Measurements from ENCODE around the gene PPP2R5D. TPM values are rescaled to one million over a fixed set of nuclear protein-coding genes. Genes with fewer than 3 reads are reported as not detected.
"Not testable (repeated sequence)": the region's sequence is repeated elsewhere in the genome, so short reads cannot be mapped to it uniquely, and the experiment has no call there.

The PPP2R5D gene
- total RNA-seq: 14.8 TPM

DNA sequence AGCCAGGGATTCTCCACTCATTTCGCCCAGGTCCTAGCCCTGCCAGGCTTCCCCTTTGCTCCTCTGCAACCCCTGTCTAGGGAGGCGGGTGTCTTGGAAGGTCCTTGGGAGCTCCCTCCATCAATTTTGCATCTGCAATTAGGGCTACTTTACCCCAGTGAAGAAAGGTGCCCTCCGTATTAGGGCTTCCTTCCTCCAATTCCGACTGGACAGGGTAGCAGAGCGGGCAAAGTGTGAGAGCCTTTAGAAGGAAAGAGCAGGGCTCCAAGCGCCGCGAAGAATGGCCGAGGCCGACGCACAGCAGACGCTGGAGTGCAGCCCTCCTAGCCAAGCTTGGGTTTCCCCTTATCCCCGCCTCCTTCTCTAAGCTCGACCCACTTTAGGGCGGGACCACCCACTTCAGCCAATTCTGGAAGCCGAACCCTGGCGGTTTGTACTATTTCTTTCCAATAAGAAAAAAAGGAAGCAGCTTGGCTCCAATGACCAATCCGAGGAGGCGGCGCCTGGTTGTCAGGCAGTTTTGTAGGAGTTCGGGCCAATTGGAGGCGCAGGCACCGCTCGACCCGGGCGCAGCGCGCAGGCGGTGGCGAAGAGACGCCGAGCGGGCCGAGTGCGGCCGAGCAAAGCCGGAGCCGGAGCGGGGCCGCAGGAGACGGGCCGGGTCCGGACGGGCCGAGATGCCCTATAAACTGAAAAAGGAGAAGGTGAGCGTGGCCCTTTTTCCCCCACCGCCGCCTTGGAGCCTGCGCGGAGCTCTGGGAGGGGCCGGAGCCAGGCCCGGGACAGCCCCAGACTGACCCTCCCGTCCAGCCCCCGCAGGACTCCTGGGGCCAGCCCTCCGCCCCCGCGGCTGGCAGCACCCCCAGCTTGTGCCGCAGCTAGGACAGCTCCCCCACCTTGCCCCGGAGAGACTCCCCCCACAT, at the start of gene PPP2R5D:
TSS of gene PPP2R5D (plus strand) at position 570 of the 923 bp plus-strand sequence. CDS start at position 678, 108 bp downstream.
- ATAC-seq (peak; percentile 93), DNase-seq (ENCODE audit: low spot score) (peak; percentile 98)

DNA sequence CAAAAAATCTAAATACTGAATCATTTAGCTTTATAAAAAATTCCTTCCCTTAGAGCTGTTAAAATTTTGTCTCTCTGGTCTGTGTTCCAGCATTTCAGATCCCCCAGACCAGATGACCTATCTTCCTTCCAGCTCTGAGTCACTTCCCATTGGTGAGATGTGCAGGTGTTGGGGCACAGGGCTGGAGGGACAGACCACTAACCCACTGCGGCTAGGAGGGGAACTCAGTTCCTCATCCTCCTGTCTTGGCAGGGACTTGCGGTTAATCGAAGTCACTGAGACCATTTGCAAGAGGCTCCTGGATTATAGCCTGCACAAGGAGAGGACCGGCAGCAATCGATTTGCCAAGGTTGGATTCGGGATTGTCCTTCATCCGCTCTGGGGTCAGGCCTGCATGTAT, 49.0 kb upstream of the PPP2R5D start:
- no peak for DNase-seq (ENCODE audit: low spot score)
- ATAC-seq: no peak

DNA sequence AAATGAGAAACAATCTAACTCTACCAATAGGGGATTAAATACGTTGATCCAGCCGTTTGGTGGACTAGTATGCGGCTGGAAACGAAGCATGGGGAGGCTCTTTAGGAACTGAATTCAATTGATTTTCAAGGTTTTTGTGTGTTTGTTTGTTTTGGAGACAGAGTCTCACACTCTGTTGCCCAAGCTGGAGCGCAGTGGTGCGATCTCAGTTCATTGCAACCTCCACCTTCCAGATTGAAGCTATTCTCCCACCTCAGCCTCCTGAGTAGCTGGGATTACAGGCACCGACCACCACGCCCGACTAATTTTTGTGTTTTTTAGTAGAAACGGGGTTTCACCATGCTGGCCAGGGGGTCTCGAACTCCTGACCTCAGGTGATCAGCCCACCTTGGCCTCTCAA, 48.0 kb upstream of the PPP2R5D start:
- peak; percentile 2 for ATAC-seq
- DNase-seq (ENCODE audit: low spot score): no peak

DNA sequence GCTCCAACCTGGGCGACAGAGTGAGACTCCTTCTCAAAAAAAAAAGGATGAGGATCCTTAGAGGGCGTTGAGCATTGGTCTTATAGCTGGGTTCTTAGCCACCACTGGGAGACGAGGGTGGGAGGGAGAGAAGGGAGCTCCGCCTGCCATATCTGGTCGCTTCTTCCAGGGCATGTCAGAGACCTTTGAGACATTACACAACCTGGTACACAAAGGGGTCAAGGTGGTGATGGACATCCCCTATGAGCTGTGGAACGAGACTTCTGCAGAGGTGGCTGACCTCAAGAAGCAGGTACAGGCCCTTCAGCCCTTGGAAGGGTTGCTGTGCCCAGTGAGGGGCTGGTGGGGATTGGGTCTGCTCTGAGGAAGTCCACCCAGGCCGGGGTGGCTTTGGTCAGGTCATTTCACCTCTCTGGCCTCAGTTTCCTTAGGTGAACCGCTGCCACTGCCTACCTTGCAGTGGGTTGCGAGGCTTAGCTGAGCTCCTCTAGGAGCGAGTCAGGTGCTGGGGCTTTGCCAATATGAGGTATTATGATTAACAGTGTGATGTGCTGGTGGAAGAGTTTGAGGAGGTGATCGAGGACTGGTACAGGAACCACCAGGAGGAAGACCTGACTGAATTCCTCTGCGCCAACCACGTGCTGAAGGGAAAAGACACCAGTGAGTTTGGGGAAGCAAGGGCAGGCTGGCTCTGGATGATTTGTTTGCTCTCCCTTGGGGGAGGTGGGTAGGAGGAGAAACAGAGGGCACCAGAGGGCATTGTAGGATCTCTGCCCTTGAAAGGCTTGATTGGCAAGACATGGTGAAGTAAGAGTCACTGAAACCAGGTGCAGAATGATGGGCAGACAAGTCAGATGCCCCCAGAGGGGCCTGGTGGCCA, 46.6 kb upstream of the PPP2R5D start:
- DNase-seq (ENCODE audit: low spot score): peak; percentile 81
- peak; percentile 58 for ATAC-seq

DNA sequence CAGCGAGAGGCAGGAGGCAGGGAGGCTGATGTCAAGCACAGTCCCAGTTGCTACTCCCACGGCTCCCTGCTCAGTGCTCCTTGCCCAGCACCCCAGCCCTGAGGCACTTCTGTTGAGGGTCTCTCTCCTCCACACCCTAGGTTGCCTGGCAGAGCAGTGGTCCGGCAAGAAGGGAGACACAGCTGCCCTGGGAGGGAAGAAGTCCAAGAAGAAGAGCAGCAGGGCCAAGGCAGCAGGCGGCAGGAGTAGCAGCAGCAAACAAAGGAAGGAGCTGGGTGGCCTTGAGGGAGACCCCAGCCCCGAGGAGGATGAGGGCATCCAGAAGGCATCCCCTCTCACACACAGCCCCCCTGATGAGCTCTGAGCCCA, 46.0 kb upstream of the PPP2R5D start:
- DNase-seq (ENCODE audit: low spot score): no peak
- ATAC-seq: no peak

DNA sequence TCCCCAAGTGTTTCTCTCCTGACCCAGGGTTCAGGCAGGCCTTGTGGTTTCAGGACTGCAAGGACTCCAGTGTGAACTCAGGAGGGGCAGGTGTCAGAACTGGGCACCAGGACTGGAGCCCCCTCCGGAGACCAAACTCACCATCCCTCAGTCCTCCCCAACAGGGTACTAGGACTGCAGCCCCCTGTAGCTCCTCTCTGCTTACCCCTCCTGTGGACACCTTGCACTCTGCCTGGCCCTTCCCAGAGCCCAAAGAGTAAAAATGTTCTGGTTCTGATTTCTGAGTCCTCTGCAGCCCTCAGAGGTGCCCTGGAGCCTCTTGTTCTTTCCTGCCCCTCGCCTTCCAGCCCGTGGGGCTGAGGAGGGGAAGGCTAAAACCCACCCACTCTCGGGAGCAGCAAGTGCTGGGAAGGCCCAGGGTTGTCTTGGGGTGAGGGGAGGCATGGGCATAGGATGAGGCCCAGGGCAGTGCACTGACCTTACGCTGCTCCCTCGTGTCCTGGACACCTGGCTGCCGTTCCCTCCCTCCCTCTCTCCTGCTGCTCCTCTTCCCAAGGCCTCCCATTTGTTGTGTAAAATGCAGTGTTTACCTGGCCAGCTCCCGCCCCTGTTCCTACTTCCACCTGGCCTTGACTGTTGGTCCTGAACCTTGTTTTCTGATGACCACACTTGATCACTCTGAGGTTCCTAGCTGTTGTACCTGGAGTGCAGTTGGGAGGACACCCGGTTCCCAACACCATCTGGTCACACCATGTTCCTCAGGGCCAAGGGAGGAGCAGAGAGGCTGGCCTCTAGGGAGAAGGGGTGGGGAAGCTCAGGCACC, 45.2 kb upstream of the PPP2R5D start:
- DNase-seq (ENCODE audit: low spot score) (peak; percentile 95), ATAC-seq (peak; percentile 78)

DNA sequence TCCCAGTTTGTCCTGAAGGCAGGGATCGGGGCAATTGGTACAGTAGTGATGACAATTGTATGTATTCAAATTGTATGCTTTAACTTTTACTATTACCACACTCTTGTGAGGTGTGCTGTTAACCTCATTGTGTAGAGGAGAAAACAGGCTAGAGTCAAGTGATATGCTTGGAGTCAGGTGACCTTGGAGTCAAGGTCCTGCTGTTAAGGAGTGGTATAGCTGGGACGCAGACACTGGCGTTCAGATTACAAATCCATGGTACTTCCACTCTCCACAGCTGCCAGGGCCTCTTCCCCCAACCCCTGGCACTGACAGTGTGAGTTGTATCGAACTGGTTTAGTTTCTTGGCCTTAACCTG, 44.6 kb upstream of the PPP2R5D start:
- ATAC-seq (peak; percentile 3), DNase-seq (ENCODE audit: low spot score) (no peak)

DNA sequence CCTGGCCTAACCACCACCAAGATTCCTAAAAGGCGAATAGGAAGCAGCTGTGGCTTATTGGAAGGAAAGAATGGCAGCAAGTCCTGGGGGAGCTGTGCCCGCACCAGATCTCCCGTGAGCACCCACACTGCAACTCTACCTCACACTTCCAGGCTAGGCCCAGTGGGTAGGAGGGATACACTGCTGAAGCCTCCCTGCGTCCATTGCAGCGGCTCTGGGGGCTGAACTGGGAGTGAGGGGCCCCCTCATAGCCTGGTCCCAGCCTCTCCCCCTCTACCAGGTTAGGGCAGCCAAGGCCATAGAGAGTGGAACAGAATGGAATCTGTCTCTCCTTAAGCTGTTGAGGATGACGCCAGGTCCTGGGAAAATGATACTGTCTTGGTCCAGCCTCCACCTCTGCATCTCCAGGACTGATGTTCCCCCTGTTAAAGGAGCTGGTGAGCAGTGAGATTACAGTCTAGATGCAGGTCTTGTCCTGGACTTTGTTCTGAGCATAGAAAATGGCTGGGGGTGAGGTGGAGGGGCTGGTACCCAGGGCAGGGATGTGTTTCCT, 43.8 kb upstream of the PPP2R5D start:
- DNase-seq (ENCODE audit: low spot score) (no peak), ATAC-seq (no peak)

DNA sequence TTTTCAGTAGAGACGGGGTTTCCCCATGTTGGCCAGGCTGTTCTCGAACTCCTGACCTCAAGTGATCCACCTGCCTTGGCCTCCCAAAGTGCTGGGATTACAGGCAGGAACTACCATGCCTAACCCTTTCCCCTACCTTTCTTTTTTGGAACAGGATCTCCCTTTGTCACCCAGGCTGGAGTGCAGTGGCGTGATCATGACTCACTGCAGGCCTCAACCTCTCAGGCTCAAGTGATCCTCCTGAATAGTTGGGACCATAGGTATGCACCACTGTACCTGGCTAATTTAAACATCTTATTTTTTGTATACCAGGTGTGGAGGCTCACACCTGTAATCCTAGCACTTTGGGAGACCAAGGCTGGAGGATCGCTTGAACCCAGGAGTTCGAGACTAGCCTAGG, 43.0 kb upstream of the PPP2R5D start:
- not testable (repeated sequence) for ATAC-seq; DNase-seq (ENCODE audit: low spot score)

DNA sequence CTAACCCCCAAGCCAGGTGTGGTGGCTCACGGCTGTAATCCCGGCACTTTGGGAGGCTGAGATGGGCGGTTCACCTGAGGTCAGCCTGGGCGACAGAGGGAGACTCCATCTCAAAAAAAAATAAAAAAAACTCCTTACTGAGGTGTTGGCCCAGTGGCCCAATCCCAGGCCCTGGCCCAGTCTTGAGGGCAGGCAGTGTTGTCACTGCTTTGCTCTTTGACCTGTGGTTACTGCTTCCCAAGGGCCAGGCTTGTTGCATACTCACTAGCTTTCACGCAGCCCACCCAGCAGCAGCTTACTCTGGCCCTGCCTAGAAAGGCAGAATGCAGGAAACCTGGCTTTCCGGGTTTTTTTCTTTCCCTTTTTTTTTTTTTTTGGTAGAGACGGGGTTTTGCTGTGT, 41.9 kb upstream of the PPP2R5D start:
- ATAC-seq (peak; percentile 42), DNase-seq (ENCODE audit: low spot score) (peak; percentile 77)

DNA sequence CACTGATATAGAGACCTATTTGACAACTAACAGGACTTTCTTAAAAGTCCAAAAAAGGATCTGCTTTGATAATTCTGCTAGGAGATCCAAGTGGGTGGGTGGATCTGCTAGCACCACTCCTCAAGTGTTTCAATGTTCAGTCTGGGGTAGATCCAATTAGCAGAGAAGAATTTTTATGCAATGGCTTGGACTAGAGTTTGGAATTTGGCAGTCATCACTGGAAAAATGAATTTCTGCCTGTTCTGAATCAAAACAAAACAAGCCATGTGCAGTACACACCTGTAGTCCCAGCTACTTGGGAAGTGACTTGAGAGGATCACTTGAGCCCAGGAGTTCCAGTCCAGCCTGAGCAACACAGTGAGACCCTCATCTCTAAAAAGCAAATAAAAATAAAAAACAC, 36.4 kb upstream of the PPP2R5D start:
- DNase-seq (ENCODE audit: low spot score) (no peak), ATAC-seq (peak; percentile 63)

DNA sequence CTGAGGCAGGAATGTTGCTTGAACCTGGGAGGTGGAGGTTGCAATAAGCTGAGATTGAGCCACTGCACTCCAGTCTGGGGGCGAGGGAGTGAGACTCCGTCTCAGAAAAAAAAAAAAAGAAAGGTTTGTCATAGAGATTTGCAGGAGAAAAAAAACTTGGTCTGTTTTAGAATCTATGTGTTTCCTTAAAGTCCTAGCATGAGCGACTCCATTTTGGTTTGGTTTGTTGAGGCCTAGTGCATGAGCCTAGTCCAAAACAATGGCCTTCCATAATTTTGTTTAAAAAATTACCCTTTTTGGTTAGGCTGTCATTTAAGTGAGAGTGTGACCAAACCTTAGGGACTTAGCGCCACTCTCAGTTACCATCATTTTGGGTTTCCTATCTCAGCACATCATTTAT, 32.0 kb upstream of the PPP2R5D start:
- ATAC-seq: no peak
- no peak for DNase-seq (ENCODE audit: low spot score)

DNA sequence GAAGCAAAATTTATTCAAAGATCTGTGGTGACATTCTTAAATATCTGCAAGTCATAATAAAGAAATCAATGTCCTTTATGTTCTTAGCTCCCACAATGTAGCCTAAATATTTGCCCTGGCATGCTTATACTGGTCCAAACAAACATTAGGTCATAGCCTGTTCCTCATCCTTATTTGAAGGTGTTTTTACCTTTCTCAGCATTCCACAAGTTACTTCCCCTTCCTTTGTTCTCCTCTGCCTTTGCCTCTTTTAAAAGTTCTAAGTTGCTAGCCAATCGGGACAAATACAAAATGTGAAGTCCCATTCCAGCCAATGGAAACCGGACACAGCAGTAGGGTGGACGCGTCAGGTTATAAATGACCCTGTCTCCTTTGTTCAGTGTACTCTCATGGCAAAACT, 30.0 kb upstream of the PPP2R5D start:
- not testable (repeated sequence) for ATAC-seq

DNA sequence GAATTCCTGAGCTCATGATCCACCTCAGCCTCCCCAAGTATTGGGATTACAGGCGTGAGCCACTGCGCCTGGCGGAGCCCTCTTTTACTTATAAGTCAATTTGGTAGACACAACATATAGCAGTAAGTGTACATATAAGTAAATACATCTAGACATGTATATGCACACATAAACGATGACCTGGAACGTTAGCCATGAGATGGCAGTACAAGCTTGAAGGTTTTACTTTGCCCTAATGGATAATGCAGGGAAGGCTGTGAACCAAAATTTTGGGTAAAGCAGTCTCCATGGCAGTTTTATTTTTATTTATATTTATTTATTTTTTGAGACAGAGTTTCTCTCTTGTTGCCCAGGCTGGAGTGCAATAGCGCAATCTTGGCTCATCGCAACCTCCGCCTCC, 26.2 kb upstream of the PPP2R5D start:
- DNase-seq (ENCODE audit: low spot score): no peak
- no peak for ATAC-seq

More for the DNA sequence above, 30.0 kb upstream of the PPP2R5D start:
- not testable (repeated sequence) for DNase-seq (ENCODE audit: low spot score)

DNA sequence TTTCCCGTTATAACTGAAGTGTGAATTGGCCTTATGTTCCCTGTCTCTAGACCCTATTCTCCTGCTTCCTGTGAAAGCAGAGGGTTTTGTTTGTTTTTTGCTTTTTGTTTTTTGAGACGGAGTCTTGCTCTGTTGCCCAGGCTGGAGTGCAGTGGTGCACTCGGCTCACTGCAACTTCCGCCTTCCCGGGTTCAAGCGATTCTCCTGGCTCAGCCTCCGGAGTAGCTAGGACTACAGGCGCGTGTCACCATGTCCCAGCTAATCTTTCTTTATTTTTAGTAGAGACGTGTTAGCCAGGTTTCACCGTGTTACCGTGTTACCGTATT, 24.5 kb upstream of the PPP2R5D start:
- ATAC-seq: no peak

DNA sequence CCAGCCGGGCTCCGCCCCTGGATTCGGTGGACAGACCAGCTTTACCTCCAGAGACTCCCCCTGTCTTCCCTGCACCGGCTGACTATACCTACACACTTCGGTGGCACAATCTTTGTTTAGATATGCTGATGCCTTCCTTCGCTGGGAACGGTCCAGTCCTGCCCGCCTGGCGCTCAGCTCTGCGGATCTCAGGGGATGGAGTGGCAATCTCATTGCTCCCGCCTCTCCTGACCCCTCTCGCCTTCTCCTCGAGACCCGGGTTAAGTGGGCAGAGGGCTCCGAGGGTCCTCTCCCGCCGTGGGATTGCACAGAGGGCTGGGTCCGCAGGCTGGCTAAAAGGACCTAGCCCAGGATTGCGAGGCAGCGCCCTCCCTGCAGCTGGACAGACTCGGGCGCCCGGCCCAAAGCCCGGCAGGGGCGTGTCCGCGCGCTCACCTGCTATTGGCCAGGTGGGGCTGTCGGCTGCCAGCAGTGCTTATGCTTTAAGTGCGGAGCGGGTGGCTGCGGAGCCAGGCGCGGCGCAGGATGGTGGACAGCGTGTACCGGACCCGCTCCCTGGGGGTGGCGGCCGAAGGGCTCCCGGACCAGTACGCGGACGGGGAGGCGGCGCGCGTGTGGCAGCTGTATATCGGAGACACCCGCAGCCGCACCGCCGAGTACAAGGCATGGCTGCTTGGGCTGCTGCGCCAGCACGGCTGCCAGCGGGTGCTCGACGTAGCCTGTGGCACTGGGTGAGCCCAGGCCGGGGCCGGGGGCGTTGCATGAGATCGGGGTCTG, 23.9 kb upstream of the PPP2R5D start, which contains the start of gene GNMT:
TSS of gene GNMT (plus strand) at position 512 of the 777 bp plus-strand sequence. CDS start at position 526, 14 bp downstream.
- ATAC-seq (peak; percentile 88), DNase-seq (ENCODE audit: low spot score) (peak; percentile 96)

More for the DNA sequence above, 24.5 kb upstream of the PPP2R5D start:
- DNase-seq (ENCODE audit: low spot score): no peak

DNA sequence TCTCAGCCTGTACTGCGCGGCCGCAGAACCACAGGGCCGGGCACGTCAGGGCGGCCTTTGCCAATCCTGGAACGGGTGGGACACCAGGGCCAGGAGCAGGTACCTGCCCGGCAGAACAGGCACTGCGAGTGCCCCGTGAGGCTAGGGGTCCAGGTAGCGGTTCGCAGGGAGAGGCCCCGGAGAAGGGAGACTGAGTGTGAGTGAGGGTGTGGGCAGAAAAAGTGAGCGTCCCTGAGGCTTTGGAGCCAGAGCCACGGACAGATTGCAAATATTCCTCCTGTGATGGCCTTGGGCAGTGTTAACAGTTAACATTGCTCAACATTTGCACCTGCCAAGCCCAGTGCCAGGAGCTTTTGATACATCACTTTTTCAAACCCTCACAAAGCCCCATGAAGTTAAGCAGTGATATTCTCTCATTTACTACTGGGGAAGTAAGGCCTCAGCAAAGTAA, 23.3 kb upstream of the PPP2R5D start:
- no peak for DNase-seq (ENCODE audit: low spot score)
- peak; percentile 38 for ATAC-seq

DNA sequence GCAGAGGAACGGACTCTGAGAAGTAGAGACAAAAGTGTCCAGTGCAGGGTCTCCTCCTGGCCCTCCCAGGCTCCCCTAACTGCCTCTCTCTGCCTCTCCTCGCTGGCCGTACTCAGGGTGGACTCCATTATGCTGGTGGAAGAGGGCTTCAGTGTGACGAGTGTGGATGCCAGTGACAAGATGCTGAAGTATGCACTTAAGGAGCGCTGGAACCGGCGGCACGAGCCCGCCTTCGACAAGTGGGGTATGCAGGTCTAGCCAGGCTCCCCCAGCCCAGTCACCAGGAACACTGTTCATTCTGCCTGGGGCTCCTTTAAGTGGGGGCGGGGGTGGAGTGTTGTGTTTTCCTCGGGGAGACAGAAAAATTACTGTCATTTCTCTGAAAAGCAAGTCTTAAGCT, 22.3 kb upstream of the PPP2R5D start:
- ATAC-seq: no peak

DNA sequence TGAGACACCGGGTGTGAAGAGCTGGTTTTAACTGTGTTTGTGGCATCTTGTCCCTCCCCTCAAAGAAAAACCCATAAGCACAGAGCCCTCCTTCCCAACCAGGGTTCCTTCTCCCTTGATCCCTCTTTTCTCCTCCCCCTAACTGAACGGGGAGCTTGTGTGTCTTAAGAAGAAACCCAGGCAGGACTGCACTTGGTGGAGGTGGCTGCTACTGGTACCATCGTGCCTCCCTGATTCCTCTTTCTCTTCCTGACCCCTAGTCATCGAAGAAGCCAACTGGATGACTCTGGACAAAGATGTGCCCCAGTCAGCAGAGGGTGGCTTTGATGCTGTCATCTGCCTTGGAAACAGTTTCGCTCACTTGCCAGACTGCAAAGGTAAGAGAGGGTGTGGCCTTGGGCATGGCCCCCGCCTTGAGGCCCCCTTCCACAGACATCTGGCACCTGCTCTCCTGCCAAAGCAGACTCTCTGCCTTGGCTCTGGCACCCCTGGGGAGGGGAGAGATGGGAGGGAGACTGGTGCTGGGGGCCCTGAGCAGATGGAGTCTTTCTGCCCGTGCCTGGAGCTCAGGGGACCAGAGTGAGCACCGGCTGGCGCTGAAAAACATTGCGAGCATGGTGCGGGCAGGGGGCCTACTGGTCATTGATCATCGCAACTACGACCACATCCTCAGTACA, 21.7 kb upstream of the PPP2R5D start:
- no peak for ATAC-seq

More for the DNA sequence above, 22.3 kb upstream of the PPP2R5D start:
- no peak for DNase-seq (ENCODE audit: low spot score)

More for the DNA sequence above, 21.7 kb upstream of the PPP2R5D start:
- no peak for DNase-seq (ENCODE audit: low spot score)
